OCI-LY1 (cell line): ENCODE data around the gene TBL1X.

ENCODE experiments used
- H2AFZ ChIP-seq: fragments of 200-600 bp; sonication (generic), shearing (Covaris generic); 2 replicates; pipeline ENCODE4 v1.6.0; 2014; ENCODE audit warnings: antibody characterized with exemption, mild to moderate bottlenecking, low read length
- H3F3A ChIP-seq: fragments of 200-600 bp; sonication (generic), shearing (Covaris generic); 2 replicates; pipeline ENCODE4 v1.6.0; 2014; ENCODE audit warnings: mild to moderate bottlenecking, antibody characterized with exemption, low read length, moderate library complexity; ENCODE audit not compliant: insufficient read depth
- H3K27ac ChIP-seq: fragments of 200-600 bp; sonication (generic); 2 replicates; pipeline ENCODE4 v1.5.1; 2014; ENCODE audit warnings: low read length, mixed run types, mild to moderate bottlenecking, low read depth; ENCODE audit not compliant: poor library complexity, severe bottlenecking
- H3K27me3 ChIP-seq: fragments of 200-600 bp; sonication (generic); 2 replicates; pipeline ENCODE4 v1.6.0; 2014; ENCODE audit warnings: antibody characterized with exemption, mild to moderate bottlenecking, low read length, moderate library complexity; ENCODE audit not compliant: insufficient read depth
- H3K36me3 ChIP-seq: fragments of 200-600 bp; sonication (generic); 2 replicates; pipeline ENCODE4 v1.6.1; 2014; ENCODE audit warnings: mild to moderate bottlenecking, antibody characterized with exemption, low read length, moderate library complexity, mixed read lengths; ENCODE audit not compliant: insufficient read depth
- H3K4me1 ChIP-seq: fragments of 200-600 bp; sonication (generic); 2 replicates; pipeline ENCODE4 v1.5.1; 2014; ENCODE audit warnings: mild to moderate bottlenecking, low read length, moderate library complexity; ENCODE audit not compliant: insufficient read depth, severe bottlenecking
- H3K4me2 ChIP-seq: fragments of 200-600 bp; sonication (generic), shearing (Covaris generic); 2 replicates; pipeline ENCODE4 v1.6.1; 2014; ENCODE audit warnings: low read length
- H3K4me3 ChIP-seq: fragments of 200-600 bp; sonication (generic); 2 replicates; pipeline ENCODE4 v1.5.1; 2014; ENCODE audit warnings: low read length, low read depth, mild to moderate bottlenecking, mixed read lengths; ENCODE audit not compliant: poor library complexity, severe bottlenecking
- H3K79me2 ChIP-seq: fragments of 200-600 bp; shearing (Covaris generic); 2 replicates; pipeline ENCODE4 v1.6.1; 2016; ENCODE audit warnings: mixed run types, low read length, mixed read lengths; ENCODE audit not compliant: insufficient read depth
- H3K9ac ChIP-seq: fragments of 200-600 bp; sonication (generic), shearing (Covaris generic); 2 replicates; pipeline ENCODE4 v1.6.1; 2014; ENCODE audit warnings: mild to moderate bottlenecking, low read length, mixed read lengths
- H3K9me2 ChIP-seq: fragments of 200-600 bp; sonication (generic), shearing (Covaris generic); 2 replicates; pipeline ENCODE4 v1.6.1; 2014; ENCODE audit warnings: low read depth, mild to moderate bottlenecking, low read length, mixed read lengths
- H3K9me3 ChIP-seq: fragments of 200-600 bp; shearing (Covaris generic); 2 replicates; pipeline ENCODE4 v1.6.1; 2014; ENCODE audit warnings: low read length, mixed read lengths
- H4K20me1 ChIP-seq: fragments of 200-600 bp; sonication (generic), shearing (Covaris generic); 2 replicates; pipeline ENCODE4 v1.6.0; 2016; ENCODE audit warnings: mild to moderate bottlenecking, low read length; ENCODE audit not compliant: insufficient read depth
- EZH2 ChIP-seq: fragments of 200-600 bp; sonication (generic), shearing (Covaris generic); IDR thresholded peaks from 2 replicates; pipeline ENCODE4 v1.8.0; 2017; ENCODE audit warnings: borderline replicate concordance, mixed run types, mild to moderate bottlenecking, antibody characterized with exemption, low read length, moderate library complexity, mixed read lengths
- TF ChIP-seq, protein P1 (sequence below): fragments of 200-600 bp; sonication (generic), shearing (Covaris generic); IDR thresholded peaks from 2 replicates; pipeline ENCODE4 v1.5.1; 2017; ENCODE audit warnings: mild to moderate bottlenecking, antibody characterized with exemption, low read length, moderate library complexity, mixed read lengths

TBL1X gene

DNA sequence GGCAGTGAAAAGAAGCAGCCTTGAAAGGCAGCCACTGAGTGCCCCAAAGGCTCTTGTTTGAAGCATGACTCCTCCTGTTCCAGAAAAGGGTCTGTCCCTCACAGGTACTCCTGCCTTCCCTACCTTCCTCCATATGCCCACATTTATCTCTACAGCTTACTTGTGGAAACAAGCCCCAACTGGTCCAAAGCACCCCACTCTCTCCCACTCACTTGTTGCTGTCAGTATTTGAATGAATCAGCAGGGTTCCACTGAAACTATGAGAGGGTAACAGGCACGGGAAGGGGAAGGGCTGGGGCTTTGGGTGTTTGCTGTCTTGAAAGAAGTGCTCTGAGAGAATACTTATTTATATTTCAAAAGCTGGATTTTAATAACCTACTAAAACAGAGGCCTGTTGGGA, 265.9 kb downstream of the TBL1X start:
- Histone ChIP-seq H3K9me2 (no peaks in the 10 kb centered on the region), H3K9ac (no peak overlapping the region), H3F3A (no peaks in the 10 kb centered on the region), H3K27ac (no peak overlapping the region), H2AFZ (no peak overlapping the region), H4K20me1 (no peaks in the 10 kb centered on the region), H3K79me2 (no peaks in the 10 kb centered on the region), H3K27me3 (no peaks in the 10 kb centered on the region), H3K9me3 (no peaks in the 10 kb centered on the region), H3K4me3 (no peak overlapping the region), H3K36me3 (no peaks in the 10 kb centered on the region), H3K4me1 (no peaks in the 10 kb centered on the region), H3K4me2 (no peak overlapping the region)
- TF ChIP-seq, protein P1, sequence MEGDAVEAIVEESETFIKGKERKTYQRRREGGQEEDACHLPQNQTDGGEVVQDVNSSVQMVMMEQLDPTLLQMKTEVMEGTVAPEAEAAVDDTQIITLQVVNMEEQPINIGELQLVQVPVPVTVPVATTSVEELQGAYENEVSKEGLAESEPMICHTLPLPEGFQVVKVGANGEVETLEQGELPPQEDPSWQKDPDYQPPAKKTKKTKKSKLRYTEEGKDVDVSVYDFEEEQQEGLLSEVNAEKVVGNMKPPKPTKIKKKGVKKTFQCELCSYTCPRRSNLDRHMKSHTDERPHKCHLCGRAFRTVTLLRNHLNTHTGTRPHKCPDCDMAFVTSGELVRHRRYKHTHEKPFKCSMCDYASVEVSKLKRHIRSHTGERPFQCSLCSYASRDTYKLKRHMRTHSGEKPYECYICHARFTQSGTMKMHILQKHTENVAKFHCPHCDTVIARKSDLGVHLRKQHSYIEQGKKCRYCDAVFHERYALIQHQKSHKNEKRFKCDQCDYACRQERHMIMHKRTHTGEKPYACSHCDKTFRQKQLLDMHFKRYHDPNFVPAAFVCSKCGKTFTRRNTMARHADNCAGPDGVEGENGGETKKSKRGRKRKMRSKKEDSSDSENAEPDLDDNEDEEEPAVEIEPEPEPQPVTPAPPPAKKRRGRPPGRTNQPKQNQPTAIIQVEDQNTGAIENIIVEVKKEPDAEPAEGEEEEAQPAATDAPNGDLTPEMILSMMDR, result no peak
- TF ChIP-seq EZH2, result no peak

- TF ChIP-seq EZH2, result no peak
- TF ChIP-seq, protein P1, result no peak
- Histone ChIP-seq H3K4me1 (no peaks in the 10 kb centered on the region), H3K27me3 (no peaks in the 10 kb centered on the region), H3K9me2 (no peaks in the 10 kb centered on the region), H3K9ac (no peak overlapping the region), H3F3A (no peaks in the 10 kb centered on the region), H3K9me3 (no peaks in the 10 kb centered on the region), H4K20me1 (no peaks in the 10 kb centered on the region), H3K79me2 (no peaks in the 10 kb centered on the region), H3K36me3 (no peaks in the 10 kb centered on the region), H2AFZ (no peak overlapping the region), H3K4me3 (no peak overlapping the region), H3K4me2 (no peak overlapping the region), H3K27ac (no peak overlapping the region)
Measured at GRCh38 chrX:9737363-9737762, 272.5 kb downstream of the TBL1X start.

DNA sequence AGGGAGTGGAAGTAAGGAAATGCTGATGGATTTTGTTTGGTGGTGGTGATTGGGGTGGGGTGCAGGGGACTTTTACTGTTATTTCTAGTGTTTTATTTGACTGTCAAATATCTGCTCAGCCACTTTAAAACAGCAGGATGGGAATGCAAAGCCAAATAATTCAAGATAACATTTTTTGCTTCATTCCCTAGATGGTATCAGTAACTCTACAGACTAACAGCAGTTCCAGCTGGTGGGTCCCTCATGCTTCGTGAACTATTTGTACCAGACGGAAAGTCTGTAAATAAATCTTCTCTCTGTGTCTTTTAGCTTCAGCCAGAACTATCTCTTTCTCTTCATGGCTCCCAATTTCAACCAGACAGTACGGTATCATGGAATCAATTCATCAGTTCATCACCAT, 273.3 kb downstream of the TBL1X start:
- no peaks in the 10 kb centered on the region for H3K4me1 ChIP-seq
- no peak overlapping the region for H3K27ac ChIP-seq
- no peaks in the 10 kb centered on the region for H3K9me2 ChIP-seq
- H3K27me3 ChIP-seq, result no peaks in the 10 kb centered on the region
- H3K9ac ChIP-seq, result no peak overlapping the region
- no peak overlapping the region for H3K4me2 ChIP-seq
- no peaks in the 10 kb centered on the region for H3K79me2 ChIP-seq
- no peaks in the 10 kb centered on the region for H3F3A ChIP-seq
- TF ChIP-seq EZH2, result no peak
- TF ChIP-seq, protein P1, result no peak
- H4K20me1 ChIP-seq, result no peaks in the 10 kb centered on the region
- no peaks in the 10 kb centered on the region for H3K9me3 ChIP-seq
- H3K36me3 ChIP-seq, result no peaks in the 10 kb centered on the region
- no peak overlapping the region for H3K4me3 ChIP-seq
- no peak overlapping the region for H2AFZ ChIP-seq
